Sigmoid colon (tissue), 7 donors: ENCODE measurements around the gene POLDIP2. TPM values are rescaled to one million over a fixed set of nuclear protein-coding genes. Genes with fewer than 3 reads are reported as not detected.

Experiments used
- DNase-seq: peaks from one replicate; pipeline ENCODE4 v3.0.0-alpha.2; 2019
- H3K27ac ChIP-seq, 4 donors: fragments of 200-600 bp; sonication (generic); one replicate each; pipeline ENCODE4 v1.5.1; 2016 to 2019; ENCODE audit warnings: mild to moderate bottlenecking in 1 of 4
- H3K27me3 ChIP-seq, 3 donors: fragments of 200-600 bp; sonication (generic); one replicate each; pipeline ENCODE4 v1.5.1; 2019; ENCODE audit warnings: mild to moderate bottlenecking in 1 of 3
- H3K36me3 ChIP-seq, 4 donors: fragments of 200-600 bp; sonication (generic); one replicate each; pipeline ENCODE4 v1.5.1; 2016 to 2019
- H3K4me1 ChIP-seq, 4 donors: fragments of 200-600 bp; sonication (generic); one replicate each; pipeline ENCODE4 v1.5.1; 2017 to 2019
- H3K4me3 ChIP-seq, 4 donors: fragments of 200-600 bp; sonication (generic); one replicate each; pipeline ENCODE4 v1.5.1; 2017 to 2019; ENCODE audit warnings: mild to moderate bottlenecking in 2 of 4, moderate library complexity in 1 of 4
- H3K9me3 ChIP-seq, 4 donors: fragments of 200-600 bp in 3 of 4; sonication (generic) in 3 of 4; one replicate each; pipeline versions ENCODE4 v1.5.1 to v1.6.1; 2013 to 2019
- EP300 ChIP-seq, 4 donors: sonication (generic); formaldehyde crosslinking; IDR thresholded peaks; one replicate each; pipeline ENCODE4 v1.6.1; 2017; ENCODE audit warnings: antibody characterized with exemption in 4 of 4
- POLR2A ChIP-seq, 2 donors: fragments of 450-650 bp; IDR thresholded peaks; one replicate each; pipeline ENCODE4 v1.6.1; 2016; ENCODE audit warnings: antibody characterized with exemption in 2 of 2, mild to moderate bottlenecking in 2 of 2, moderate library complexity in 2 of 2
- POLR2AphosphoS5 ChIP-seq, 4 donors: sonication (generic); formaldehyde crosslinking; IDR thresholded peaks; one replicate each; pipeline ENCODE4 v1.6.1; 2017; ENCODE audit warnings: antibody characterized with exemption in 4 of 4
- WGBS, 2 donors: extraction: QIAGEN DNeasy Blood & Tissue Kit; methylation state at CpG; one replicate each; pipeline ENCODE4 v1.1.7; 2013; 5-methylcytosine and 5-hydroxymethylcytosine counted together
- intact Hi-C: fragments of 100-400 bp; cut with DNase I; formaldehyde crosslinking; loops from one replicate; pipeline ENCODE4 v1.15.1; 2023
- polyA plus RNA-seq, 3 donors: library from polyadenylated mRNA; stranded (reverse); fragments of 200-250 nt; gene quantifications; one replicate each; pipeline ENCODE4 v1.2.3, GENCODE V29; 2013
- total RNA-seq, 4 donors: library from RNA; depleted of rRNA; stranded (reverse); fragments of >200 nt; gene quantifications; one replicate each; pipeline ENCODE4 v1.1.0, GENCODE V29; 2016
- TF ChIP-seq, protein P1 (sequence below), 4 experiments: fragments of 450-650 bp in 3 of 4; fragments of 200-600 bp in 1 of 4; IDR thresholded peaks; one replicate each; pipeline ENCODE4 v1.5.1; 2016 to 2019; ENCODE audit warnings: antibody characterized with exemption in 4 of 4, mild to moderate bottlenecking in 3 of 4, moderate library complexity in 2 of 4
- donor health status: healthy with polysubstance abuse.
- donor health status: Bipolar disorder and iron deficiency.
- donor health status: healthy.

Gene POLDIP2
- total and polyA plus RNA-seq, 7 donors: 55.8 to 80.5 (median 65.6) TPM

DNA sequence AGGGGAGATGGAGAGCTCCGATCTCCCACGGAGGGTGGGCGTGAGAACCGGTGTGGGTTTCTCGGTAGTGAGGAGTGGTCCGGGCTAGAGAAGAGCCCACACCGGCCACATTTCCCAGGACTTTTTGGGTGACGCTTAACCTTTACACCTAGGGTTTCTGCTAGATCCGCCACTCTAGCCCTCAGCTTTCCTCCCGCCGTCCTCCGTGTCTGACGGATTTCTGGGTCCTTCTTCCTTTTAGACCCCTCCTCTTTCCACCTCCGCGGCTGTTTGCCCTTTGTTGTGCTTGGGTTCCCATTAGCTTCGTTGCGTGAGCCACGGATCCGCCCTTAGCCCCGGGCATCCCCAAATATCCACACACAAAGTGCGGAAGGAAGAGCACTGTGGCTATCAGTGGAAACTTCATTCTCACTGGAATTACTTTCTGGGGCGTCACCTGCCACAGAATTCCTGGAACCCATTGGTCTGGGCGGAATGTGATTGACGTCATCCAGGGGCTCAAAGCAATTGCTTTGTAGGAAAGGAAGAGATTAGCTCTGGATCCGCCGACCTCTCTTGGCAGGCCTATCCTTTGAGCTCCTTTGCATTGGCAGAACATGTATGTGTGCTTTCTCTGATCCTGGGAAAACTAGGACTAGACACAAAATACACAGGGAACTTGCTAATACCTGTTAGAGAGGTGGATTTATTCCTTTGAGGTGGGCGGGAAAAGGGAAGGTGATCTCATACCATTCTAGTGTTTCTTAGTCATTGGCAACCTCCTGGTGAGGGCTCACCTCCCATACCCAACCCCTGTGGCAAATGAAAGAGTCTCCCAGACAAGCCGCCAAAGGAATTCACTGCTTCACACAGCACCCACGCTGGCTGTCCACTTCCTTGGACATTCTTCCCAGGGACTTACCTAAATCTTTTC lies 21.1 kb downstream of the POLDIP2 start:
- peak overlapping the region; percentile 93 to 95 (median 94) for H3K27ac ChIP-seq
- intact Hi-C loops: loop anchor here (1.0 to 5.0 kb wide), 3 partner anchors 17 to 616 kb away; partner anchors contain the start of genes PHF12, POLDIP2 and TMEM97
- peak overlapping the region; percentile 72 to 99 (median 81) for H3K4me3 ChIP-seq
- peak; percentile 71 for DNase-seq
- H3K36me3 ChIP-seq: peaks cover 16 to 29% (median 26%) of the 10 kb centered on the region in 4 donors
- H3K27me3 ChIP-seq: no peaks in the 10 kb centered on the region
- H3K9me3 ChIP-seq: no peaks in the 10 kb centered on the region
- H3K4me1 ChIP-seq: peaks cover 0 to 48% (median 41%) of the 10 kb centered on the region in 4 donors
- 5 to 9% methylated on average over 29 of the region's 29 CpGs for WGBS, 2 donors
- TF ChIP-seq POLR2AphosphoS5 (IDR thresholded peaks at IDR 0.05): peak in 1 of 4 donors; percentile 53
- TF ChIP-seq, protein P1, sequence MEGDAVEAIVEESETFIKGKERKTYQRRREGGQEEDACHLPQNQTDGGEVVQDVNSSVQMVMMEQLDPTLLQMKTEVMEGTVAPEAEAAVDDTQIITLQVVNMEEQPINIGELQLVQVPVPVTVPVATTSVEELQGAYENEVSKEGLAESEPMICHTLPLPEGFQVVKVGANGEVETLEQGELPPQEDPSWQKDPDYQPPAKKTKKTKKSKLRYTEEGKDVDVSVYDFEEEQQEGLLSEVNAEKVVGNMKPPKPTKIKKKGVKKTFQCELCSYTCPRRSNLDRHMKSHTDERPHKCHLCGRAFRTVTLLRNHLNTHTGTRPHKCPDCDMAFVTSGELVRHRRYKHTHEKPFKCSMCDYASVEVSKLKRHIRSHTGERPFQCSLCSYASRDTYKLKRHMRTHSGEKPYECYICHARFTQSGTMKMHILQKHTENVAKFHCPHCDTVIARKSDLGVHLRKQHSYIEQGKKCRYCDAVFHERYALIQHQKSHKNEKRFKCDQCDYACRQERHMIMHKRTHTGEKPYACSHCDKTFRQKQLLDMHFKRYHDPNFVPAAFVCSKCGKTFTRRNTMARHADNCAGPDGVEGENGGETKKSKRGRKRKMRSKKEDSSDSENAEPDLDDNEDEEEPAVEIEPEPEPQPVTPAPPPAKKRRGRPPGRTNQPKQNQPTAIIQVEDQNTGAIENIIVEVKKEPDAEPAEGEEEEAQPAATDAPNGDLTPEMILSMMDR (IDR thresholded peaks at IDR 0.05): no peak

DNA sequence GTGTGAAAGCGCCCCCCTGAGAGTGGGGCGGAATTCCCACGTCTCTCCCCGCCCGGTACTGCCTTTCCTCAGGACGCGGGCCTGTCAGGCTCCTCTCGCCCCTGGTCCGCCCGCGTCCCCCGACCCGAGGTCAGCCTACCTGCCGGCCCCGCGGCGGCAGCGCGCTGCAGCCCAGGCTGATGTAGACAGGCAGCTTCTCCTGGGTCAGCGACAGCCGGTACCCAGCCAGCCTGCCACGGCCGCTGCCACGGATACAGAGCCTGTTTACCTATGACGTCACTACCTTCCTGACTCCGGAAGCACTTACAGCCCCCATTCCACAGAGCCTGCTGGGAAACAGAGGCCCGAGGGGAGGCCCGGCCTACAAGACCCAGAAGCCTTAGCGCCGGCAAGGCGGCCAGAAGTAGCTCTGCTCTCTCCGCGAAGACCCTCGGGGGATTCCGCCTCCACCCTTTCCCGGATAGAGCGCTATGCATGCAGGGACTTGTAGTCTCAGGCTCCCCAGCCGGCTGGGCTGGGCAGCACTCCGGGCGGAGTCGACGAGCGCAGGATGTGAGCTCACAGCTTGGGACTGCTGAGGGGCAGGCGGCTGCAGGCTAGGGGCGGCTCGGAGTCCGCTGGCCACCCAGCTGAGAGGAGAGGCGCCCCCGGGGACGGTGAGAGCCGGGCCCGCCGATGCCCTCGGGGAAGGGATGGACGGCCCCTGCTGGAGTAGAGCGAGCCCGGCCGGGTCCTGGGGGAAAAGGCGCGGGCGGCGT lies 21.9 kb downstream of the POLDIP2 start, which contains the start of the genes IFT20 and TNFAIP1:
IFT20 (minus strand) TSS at position 272 of the 758 bp plus-strand sequence. CDS start 3,487 bp downstream, outside the sequence.
TNFAIP1 (plus strand) TSS at position 561 of the 758 bp plus-strand sequence. CDS start 3,761 bp downstream, outside the sequence.
- Histone ChIP-seq H3K36me3 (peaks cover 15 to 29% (median 26%) of the 10 kb centered on the region in 4 donors), H3K27me3 (no peaks in the 10 kb centered on the region), H3K4me3 (peak within 1 kb of the TSS; percentile 72 to 99 (median 81)), H3K4me1 (peaks cover 0 to 48% (median 41%) of the 10 kb centered on the region in 4 donors), H3K9me3 (no peaks in the 10 kb centered on the region), H3K27ac (peak within 1 kb of the TSS; percentile 93 to 95 (median 94))
- intact Hi-C loops: loop anchor here (1.0 to 5.0 kb wide), 3 partner anchors 17 to 617 kb away; partner anchors contain the start of genes PHF12, POLDIP2 and TMEM97
- WGBS, 2 donors: 0 to 1% methylated on average over 62 of the region's 62 CpGs
- peak; percentile 100 for DNase-seq
- TF ChIP-seq EP300 (IDR thresholded peaks at IDR 0.05) (peak in 1 of 4 donors; percentile 66), POLR2AphosphoS5 (IDR thresholded peaks at IDR 0.05) (peak; percentile 95 to 97 (median 96)), POLR2A (IDR thresholded peaks at IDR 0.05) (peak; percentile 85 to 92)
- TF ChIP-seq, protein P1 (IDR thresholded peaks at IDR 0.05): no peak

DNA sequence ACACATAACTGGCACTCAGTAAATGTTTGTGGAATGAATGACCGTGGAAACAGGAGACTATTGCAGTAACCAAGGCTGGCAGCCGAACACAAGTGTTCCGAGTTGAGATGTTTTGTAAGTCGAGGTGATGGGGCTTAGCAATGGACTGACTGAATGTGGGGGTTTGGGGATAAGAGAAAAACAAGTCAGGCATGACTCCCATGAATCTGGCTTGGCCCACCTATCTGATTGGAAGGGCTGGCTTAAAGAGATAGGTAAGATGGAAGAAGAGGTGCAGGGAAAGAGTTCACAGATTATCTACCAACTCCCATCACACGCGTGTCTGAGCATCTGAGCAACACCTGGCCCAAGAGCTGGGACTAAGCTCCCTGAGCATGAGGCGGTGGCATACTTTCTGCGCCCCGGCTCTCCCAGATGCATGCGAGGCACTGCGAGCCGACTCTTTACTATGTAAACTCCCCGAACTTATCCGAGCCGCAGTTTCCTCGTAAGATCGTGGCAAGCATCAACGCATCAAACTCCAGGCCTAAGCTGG lies 22.6 kb downstream of the POLDIP2 start:
- no peaks in the 10 kb centered on the region for H3K9me3 ChIP-seq
- peak overlapping the region; percentile 85 to 95 (median 93) for H3K27ac ChIP-seq
- WGBS, 2 donors: 6 to 11% methylated on average over 18 of the region's 18 CpGs
- peak overlapping the region; percentile 72 to 99 (median 81) for H3K4me3 ChIP-seq
- DNase-seq: peak; percentile 47
- intact Hi-C loops: loop anchor here (1.0 to 5.0 kb wide), 3 partner anchors 16 to 618 kb away; partner anchors contain the start of genes PHF12, POLDIP2 and TMEM97
- H3K27me3 ChIP-seq: no peaks in the 10 kb centered on the region
- peaks cover 0 to 48% (median 41%) of the 10 kb centered on the region in 4 donors for H3K4me1 ChIP-seq
- TF ChIP-seq EP300 (IDR thresholded peaks at IDR 0.05) (no peak), POLR2A (IDR thresholded peaks at IDR 0.05) (no peak), POLR2AphosphoS5 (IDR thresholded peaks at IDR 0.05) (no peak)
- TF ChIP-seq, protein P1 (IDR thresholded peaks at IDR 0.05): no peak
- H3K36me3 ChIP-seq: peaks cover 12 to 29% (median 23%) of the 10 kb centered on the region in 4 donors

DNA sequence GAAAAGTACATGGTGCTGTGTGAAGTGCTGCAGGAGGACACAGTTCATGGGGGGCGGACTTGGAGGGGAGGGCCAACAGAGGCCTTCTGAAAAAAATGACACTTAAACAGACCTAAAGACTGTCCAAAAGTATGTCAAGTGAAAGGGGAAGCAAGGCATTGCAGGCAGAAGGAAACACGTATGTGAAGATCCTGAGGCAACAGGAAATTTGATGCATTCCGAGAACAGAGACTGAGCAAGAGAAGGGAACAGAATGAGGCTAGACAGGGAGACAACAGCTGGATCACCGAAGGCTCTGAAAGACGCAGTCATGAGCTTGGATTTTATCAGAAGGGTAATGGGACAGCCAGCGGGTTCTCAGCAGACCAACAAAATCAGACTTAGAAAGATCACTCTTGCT lies 23.2 kb downstream of the POLDIP2 start:
- H3K4me3 ChIP-seq: peak overlapping the region; percentile 72 to 99 (median 81)
- H3K9me3 ChIP-seq: no peaks in the 10 kb centered on the region
- peak; percentile 15 for DNase-seq
- intact Hi-C loops: loop anchor here (2.0 kb wide), 1 partner anchor 15 kb away; the partner anchor contains the start of gene TMEM97
- H3K4me1 ChIP-seq: peaks cover 0 to 48% (median 41%) of the 10 kb centered on the region in 4 donors
- 64 to 69% methylated on average over 6 of the region's 6 CpGs for WGBS, 2 donors
- peak overlapping the region in 2 of 4 donors; percentile 93 to 95 for H3K27ac ChIP-seq
- no peaks in the 10 kb centered on the region for H3K27me3 ChIP-seq
- TF ChIP-seq POLR2AphosphoS5 (IDR thresholded peaks at IDR 0.05): no peak
- TF ChIP-seq, protein P1 (IDR thresholded peaks at IDR 0.05): no peak
- no peak for TF ChIP-seq EP300 (IDR thresholded peaks at IDR 0.05)
- TF ChIP-seq POLR2A (IDR thresholded peaks at IDR 0.05): no peak
- peaks cover 16 to 32% (median 24%) of the 10 kb centered on the region in 4 donors for H3K36me3 ChIP-seq
